ENCODE data around the gene SMIM29. TPM values are rescaled to one million over a fixed set of nuclear protein-coding genes. Genes with fewer than 3 reads are reported as not detected.

SMIM29 gene
- total RNA-seq, 1 experiment from 2014 or later = 5.4 TPM

DNA sequence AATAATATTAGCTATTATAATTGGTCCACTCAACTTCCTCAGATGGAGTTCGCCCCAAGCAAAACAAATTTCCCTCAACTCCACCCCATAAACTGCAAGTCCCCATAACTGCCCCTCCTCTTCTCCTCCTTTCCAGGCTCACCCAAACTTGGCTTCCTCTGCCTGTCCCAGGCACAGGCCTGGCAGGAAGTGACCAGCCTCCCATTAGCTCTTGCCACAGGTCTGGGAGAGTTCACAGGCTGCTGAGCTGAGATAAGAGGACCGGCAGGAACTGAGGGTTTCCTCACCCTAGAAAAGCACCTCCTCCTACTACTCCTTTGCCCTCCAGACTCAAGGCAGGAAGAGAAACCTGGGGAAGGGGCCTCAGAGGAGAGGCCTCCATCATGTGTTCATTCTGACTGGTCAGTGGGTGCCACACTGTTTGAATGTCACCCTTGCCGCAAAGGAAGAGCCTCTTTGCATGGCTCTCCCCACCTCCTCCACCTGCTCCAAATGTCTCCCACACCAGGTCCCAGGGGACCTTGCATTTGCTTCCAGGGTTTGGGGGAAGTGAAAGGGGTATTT, 24.5 kb upstream of the SMIM29 start:
- H3K23ac ChIP-seq (ENCODE audit: insufficient read length, low read depth, low read length) = no peak overlapping the region
- no CpG with 5 or more reads among the region's 3 CpGs for WGBS (ENCODE audit: extremely low coverage, insufficient read length, low lambda C conversion rate)
- no peaks in the 10 kb centered on the region for H3K9me3 ChIP-seq (ENCODE audit: control insufficient read depth, low read depth, low read length)
- no peak overlapping the region for H3T11ph ChIP-seq (ENCODE audit: low read length)
- H2BK20ac ChIP-seq (ENCODE audit: low read depth, low read length, poor library complexity, severe bottlenecking) = no peak overlapping the region
- no peaks in the 10 kb centered on the region for H3K23me2 ChIP-seq (ENCODE audit: insufficient read length, low read depth, low read length, poor library complexity, severe bottlenecking)
- H3K27ac ChIP-seq (ENCODE audit: insufficient read length, low read depth, low read length) = no peak overlapping the region
- no peaks in the 10 kb centered on the region for H3K36me3 Mint-ChIP-seq (ENCODE audit: insufficient read depth in 1 of 3, low read depth in 3 of 3)
- H3K9ac ChIP-seq (ENCODE audit: extremely low read depth, insufficient read length, low read length) = no peak overlapping the region
- H2BK12ac ChIP-seq (ENCODE audit: insufficient read length, low read depth, low read length) = no peak overlapping the region
- TF ChIP-seq, protein P1, sequence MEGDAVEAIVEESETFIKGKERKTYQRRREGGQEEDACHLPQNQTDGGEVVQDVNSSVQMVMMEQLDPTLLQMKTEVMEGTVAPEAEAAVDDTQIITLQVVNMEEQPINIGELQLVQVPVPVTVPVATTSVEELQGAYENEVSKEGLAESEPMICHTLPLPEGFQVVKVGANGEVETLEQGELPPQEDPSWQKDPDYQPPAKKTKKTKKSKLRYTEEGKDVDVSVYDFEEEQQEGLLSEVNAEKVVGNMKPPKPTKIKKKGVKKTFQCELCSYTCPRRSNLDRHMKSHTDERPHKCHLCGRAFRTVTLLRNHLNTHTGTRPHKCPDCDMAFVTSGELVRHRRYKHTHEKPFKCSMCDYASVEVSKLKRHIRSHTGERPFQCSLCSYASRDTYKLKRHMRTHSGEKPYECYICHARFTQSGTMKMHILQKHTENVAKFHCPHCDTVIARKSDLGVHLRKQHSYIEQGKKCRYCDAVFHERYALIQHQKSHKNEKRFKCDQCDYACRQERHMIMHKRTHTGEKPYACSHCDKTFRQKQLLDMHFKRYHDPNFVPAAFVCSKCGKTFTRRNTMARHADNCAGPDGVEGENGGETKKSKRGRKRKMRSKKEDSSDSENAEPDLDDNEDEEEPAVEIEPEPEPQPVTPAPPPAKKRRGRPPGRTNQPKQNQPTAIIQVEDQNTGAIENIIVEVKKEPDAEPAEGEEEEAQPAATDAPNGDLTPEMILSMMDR (conservative IDR thresholded peaks at IDR 0.05) = no peak
- no peak overlapping the region for H3K4me2 ChIP-seq (ENCODE audit: insufficient read depth, insufficient read length, low read length)
- no peak overlapping the region for H3K4ac ChIP-seq (ENCODE audit: low read depth, low read length)
- no peak overlapping the region for H3K4me3 Mint-ChIP-seq
- H3K27me3 Mint-ChIP-seq (ENCODE audit: low read depth) = no peaks in the 10 kb centered on the region
- no peak overlapping the region for H2BK5ac ChIP-seq (ENCODE audit: insufficient read length, low read length)
- no peaks in the 10 kb centered on the region for H4K20me1 ChIP-seq (ENCODE audit: control insufficient read depth, insufficient read depth, insufficient read length)
- H3K9me3 Mint-ChIP-seq = no peaks in the 10 kb centered on the region; a peak in 1 of 5 replicates
- H2AK5ac ChIP-seq (ENCODE audit: insufficient read length, low read length) = no peak overlapping the region
- H3K4me1 Mint-ChIP-seq = peaks cover 5 to 7% of the 10 kb centered on the region in 2 experiments
- H3K56ac ChIP-seq (ENCODE audit: insufficient read length, low read depth, low read length) = no peak overlapping the region
- H4K91ac ChIP-seq (ENCODE audit: insufficient read length, low read depth, low read length) = no peak overlapping the region
- no peak overlapping the region for H3K18ac ChIP-seq (ENCODE audit: insufficient read length, low read depth, low read length)
- no peaks in the 10 kb centered on the region for H3K79me1 ChIP-seq (ENCODE audit: insufficient read depth, low read depth, low read length, poor library complexity, severe bottlenecking)
- H2AFZ ChIP-seq (ENCODE audit: low read length) = no peak overlapping the region
- no peaks in the 10 kb centered on the region for H3K4me1 ChIP-seq (ENCODE audit: insufficient read depth, low read length)
- no peaks in the 10 kb centered on the region for H3K27me3 ChIP-seq (ENCODE audit: insufficient read depth, low read length)
- no peak overlapping the region for H3K14ac ChIP-seq (ENCODE audit: insufficient read depth, low read length)
- no peak overlapping the region for H2BK120ac ChIP-seq (ENCODE audit: low read depth, low read length, poor library complexity, severe bottlenecking)
- no peak for DNase-seq
- no peak overlapping the region for H4K5ac ChIP-seq (ENCODE audit: insufficient read length, low read depth, low read length)
- peak overlapping the region in 1 of 3 experiments; percentile 93; a peak in 1 of 7 replicates for H3K27ac Mint-ChIP-seq
- H2BK15ac ChIP-seq (ENCODE audit: low read depth, low read length) = no peak overlapping the region
- no peak overlapping the region for H4K8ac ChIP-seq (replicated peaks; ENCODE audit: insufficient read length, low read depth, low read length)
- H3K79me2 ChIP-seq (ENCODE audit: insufficient read depth, low read length) = no peaks in the 10 kb centered on the region
